NCI-H1105 (cell line): Measurements from ENCODE around the gene FRMD5.
A peak's percentile ranks its signal among the peaks of the same experiment; 100 is the strongest.
"Not testable (repeated sequence)": the region's sequence is repeated elsewhere in the genome, so short reads cannot be mapped to it uniquely, and the experiment has no call there.

ENCODE experiments used
- DNase-seq: peaks from one replicate; lab custom pipeline; 2025; lab: John Stamatoyannopoulos, UW

The FRMD5 gene

DNA sequence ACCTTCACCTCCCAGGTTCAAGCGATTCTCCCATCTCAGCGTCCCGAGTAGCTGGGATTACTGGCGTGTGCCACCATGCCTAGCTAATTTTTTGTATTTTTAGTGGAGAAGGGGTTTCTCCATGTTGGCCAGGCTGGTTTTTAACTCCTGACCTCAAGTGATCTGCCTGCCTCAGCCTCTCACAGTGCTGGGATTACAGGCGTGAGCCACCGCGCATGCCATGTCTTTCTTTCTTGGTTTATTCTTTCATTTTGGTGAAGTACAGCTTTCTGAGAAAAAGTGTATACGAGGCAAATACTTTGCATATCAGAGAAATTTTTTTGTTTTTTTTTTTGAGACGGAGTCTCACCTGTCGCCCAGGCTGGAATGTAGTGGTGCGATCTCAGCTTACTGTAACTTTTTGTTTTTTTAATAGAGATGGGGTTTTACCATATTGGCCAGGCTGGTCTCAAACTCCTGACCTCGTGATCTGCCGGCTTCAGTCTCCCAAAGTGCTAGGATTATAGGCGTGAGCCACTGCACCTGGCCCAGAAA is 363.5 kb downstream of the FRMD5 start:
- not testable (repeated sequence) for DNase-seq

DNA sequence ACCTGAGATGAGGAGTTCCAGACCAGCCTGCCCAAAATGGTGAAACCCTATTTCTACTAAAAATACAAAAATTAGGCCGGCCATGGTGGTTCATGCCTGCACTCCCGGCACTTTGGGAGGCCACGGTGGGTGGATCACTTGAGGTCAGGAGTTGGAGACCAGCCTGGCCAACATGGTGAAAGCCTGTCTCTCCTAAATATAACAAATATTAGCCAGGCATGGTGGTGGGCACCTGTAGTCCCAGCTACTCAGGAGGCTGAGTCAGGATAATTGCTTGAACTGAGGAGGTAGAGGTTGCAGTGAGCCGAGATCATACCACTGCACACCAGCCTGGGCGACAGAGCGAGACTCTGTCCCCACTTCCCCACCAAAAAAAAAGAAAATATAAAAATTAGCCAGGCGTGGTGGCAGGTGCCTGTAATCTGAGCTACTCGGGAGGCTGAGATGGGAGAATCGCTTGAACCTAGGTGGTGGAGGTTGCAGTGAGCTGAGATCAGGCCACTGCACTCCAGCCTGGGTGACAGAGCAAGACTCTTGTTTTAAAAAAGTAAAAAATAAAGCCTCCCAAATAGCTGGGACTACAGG is 364.3 kb downstream of the FRMD5 start:
- DNase-seq, result not testable (repeated sequence)

DNA sequence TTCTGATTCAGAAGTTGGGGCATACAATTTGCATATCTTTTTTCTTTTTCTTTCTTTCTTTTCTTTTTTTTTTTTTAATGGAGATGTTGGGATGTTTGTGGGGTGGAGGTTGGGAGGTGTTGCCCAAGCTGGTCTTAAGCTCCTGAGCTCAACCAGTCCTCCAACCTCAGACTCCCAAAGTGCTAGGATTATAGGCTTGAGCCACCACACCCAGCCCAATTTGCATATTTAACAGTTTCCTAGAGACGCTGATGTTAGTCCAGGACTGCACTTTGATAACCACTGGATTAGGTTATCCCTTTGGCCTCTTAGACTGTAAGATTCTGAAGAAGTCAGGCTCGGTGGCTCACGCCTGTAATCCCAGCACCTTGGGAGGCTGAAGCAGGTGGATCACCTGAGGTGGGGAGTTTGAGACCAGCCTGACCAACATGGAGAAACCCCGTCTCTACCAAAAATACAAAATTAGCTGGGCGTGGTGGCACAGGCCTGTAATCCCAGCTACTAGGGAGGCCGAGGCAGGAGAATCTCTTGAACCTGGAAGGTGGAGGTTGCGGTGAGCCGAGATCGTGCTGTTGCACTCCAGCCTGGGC is 365.0 kb downstream of the FRMD5 start:
- DNase-seq, result not testable (repeated sequence)

DNA sequence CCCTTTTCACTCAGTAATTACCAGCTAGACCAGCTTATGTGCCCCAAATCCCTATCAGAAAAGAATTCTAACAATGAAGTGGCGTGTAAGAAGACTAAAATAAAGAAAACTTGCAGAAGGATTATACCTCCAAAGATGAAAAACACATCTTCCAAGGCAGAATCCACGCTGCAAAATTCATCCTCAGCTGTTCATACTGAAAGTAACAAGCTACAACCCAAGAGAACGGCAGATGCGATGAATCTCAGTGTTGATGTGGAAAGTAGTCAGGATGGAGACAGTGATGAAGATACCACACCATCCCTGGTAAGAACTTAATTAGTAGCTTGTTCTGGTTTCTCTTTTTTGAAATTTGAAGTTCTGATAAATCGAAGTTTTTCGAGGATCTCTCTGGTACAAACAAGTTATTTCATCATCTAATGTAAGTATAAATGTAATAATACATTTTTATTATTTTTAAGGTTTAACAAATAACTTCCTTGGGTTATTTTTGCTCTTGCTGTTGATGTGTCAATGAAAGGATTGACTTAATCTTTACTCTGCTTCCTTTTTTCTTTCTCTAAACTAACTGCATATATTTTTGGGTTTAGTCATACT is 366.9 kb downstream of the FRMD5 start:
- DNase-seq, result no peak

- DNase-seq, result peak; percentile 59
Measured at GRCh38 chr15:43826508-43827341, 368.3 kb downstream of the FRMD5 start, which contains the start of gene WDR76. Gene WDR76, plus strand, starts transcription at chr15:43827002. Its CDS starts 31 bp downstream, at chr15:43827033.

DNA sequence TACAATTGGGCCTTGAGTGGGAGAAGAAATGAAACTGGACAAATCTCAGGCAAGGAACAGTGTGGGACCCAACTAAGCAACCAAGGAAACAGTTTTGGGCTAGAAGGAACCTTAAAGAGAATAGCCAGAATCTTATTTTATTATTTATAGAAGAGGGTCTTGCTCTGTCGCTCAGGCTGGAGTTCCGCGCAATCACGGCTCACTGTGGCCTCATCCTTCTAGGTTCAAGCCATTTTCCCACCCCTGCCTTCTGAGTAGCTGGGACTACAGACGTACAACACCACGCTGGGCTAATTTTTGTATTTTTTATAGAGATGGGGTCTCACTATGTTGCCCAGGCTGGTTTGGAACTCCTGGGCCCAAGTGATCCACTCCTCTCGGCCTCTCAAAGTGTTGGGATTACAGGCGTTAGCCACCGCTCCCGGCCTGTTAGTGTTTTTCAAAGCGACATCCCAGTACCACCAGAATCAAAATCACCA is 369.0 kb downstream of the FRMD5 start:
- no peak for DNase-seq

GRCh38 chr15:43825305-43825704 is 369.8 kb downstream of the FRMD5 start:
- not testable (repeated sequence) for DNase-seq

DNA sequence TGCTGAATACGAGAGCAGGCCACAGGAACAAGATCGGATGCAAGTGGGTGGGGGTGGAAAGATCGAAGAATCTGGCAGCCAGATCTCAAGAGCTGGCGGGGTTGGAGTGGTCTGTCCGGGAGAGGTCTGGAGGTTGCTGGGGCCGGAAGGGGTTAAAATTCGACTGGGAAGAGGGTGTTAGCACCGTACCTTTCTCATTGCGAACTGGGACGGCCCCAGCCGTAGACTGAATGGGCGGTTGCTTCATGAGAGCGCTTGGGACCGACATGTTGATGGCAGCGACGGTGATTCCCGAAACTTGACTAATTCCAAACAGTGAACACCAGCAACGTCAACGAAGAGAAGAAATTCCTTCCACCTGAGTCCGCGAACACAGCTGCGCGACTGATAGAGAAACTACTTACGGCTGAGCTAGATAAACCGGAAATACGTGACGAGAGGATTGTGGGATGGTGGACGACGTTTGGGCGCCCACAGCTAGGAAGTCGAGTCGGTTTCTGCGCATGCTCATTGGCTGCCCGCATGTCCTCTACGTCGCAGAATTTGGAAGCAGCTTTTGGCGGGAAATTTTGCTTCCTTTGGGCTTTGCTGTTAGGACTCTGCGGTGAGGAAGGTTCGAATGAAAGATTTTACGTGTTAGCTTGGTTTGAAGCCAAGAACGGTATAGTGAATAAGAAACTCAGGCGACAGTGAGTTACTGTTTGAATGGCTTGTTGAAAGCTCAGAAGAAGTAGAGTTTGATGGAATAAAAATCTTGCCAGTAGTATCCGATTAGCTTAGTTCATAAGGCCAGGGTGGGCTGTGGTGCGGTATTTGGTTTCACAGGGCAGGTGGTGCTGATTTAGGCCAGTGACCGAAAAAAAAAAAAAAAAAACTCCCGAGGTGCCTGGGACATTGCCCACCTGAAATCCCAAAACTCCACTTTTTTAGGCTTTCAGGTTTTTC is 370.5 kb downstream of the FRMD5 start, which contains the start of gene MFAP1:
MFAP1 (minus strand) TSS at position 389 of the 945 bp plus-strand sequence; CDS start at position 268, 121 bp downstream.
- DNase-seq, result peak; percentile 91

DNA sequence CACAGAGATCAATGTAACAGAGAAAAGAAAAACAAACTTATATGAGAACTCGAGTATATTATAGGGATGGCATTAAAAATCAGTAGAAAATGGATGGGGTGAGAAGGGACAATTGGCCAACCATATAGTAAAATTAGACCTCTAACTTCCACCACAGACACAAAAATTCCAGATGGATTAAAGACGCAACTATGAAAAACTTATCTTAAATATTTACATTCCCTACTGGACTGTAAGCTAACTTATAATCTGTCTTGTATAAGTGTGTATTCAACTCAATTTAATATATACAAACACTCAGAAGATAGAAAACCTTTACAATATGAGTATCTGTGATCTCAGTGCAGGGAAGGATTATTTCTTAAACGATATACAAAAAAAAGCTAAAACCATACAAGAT is 373.6 kb downstream of the FRMD5 start:
- DNase-seq, result no peak
